Right lobe of liver (tissue), 4 donors: ENCODE data around the gene CYP4A22.
"Not testable (repeated sequence)": the region's sequence is repeated elsewhere in the genome, so short reads cannot be mapped to it uniquely, and the experiment has no call there.

Experiments
- POLR2A ChIP-seq: fragments of 450-650 bp; IDR thresholded peaks from one replicate; pipeline ENCODE4 v1.6.1; 2017; ENCODE audit warnings: antibody characterized with exemption, mild to moderate bottlenecking
- TF ChIP-seq, protein P1 (sequence below), 4 donors: fragments of 200-600 bp in 3 of 4; fragments of 450-650 bp in 1 of 4; IDR thresholded peaks; one replicate each; pipeline versions ENCODE4 v1.5.1 to v1.8.0; 2016 to 2022; ENCODE audit warnings: antibody characterized with exemption in 4 of 4, mild to moderate bottlenecking in 2 of 4
- donor health status: DM: no; HTN: no; CAD: no.
- donor health status: DM: no; HTN: no; CAD: no.
- donor health status: DM: no; HTN: yes; CAD: no.

DNA sequence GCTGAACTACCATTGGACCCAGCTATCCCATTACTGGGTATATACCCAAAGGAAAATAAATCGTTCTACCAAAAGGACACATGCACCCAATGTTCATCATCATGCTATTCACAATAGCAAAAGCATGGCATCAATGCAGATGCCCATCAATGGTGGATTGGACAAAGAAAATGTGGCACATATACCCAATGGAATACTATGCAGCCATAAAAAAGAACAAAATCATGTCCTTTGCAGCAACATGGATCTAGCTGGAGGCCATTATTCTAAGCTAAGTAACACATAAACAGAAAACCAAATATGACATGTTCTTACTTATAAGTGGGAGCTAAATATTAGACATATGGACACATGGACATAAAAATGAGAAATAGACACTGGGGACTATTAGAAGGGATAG, 16.2 kb upstream of the CYP4A22 start:
- TF ChIP-seq, protein P1, sequence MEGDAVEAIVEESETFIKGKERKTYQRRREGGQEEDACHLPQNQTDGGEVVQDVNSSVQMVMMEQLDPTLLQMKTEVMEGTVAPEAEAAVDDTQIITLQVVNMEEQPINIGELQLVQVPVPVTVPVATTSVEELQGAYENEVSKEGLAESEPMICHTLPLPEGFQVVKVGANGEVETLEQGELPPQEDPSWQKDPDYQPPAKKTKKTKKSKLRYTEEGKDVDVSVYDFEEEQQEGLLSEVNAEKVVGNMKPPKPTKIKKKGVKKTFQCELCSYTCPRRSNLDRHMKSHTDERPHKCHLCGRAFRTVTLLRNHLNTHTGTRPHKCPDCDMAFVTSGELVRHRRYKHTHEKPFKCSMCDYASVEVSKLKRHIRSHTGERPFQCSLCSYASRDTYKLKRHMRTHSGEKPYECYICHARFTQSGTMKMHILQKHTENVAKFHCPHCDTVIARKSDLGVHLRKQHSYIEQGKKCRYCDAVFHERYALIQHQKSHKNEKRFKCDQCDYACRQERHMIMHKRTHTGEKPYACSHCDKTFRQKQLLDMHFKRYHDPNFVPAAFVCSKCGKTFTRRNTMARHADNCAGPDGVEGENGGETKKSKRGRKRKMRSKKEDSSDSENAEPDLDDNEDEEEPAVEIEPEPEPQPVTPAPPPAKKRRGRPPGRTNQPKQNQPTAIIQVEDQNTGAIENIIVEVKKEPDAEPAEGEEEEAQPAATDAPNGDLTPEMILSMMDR (IDR thresholded peaks at IDR 0.05) = not testable (repeated sequence)
- TF ChIP-seq POLR2A = not testable (repeated sequence)
